Mucosa of descending colon (tissue), 3 donors: ENCODE data around the gene CDK2. TPM values are rescaled to one million over a fixed set of nuclear protein-coding genes. Genes with fewer than 3 reads are reported as not detected.

Experiments used
- ATAC-seq: fragments of 200-7000 bp; cut with Tn5 transposase; one replicate; pipeline ENCODE4 v1.9.1; 2020; ENCODE audit warnings: mild to moderate bottlenecking, moderate library complexity
- DNase-seq, 3 donors: peaks; one replicate each; pipeline ENCODE4 v3.0.0-alpha.2; 2020
- H3K36me3 ChIP-seq: fragments of 200-600 bp; one replicate; pipeline ENCODE4 v1.8.0; 2021; ENCODE audit warnings: low read depth, mild to moderate bottlenecking
- H3K4me1 ChIP-seq: fragments of 200-600 bp; one replicate; pipeline ENCODE4 v1.8.0; 2021; ENCODE audit warnings: low read depth, mild to moderate bottlenecking
- H3K4me3 ChIP-seq: fragments of 200-600 bp; one replicate; pipeline ENCODE4 v1.8.0; 2021; ENCODE audit warnings: mild to moderate bottlenecking
- H3K9me3 ChIP-seq: fragments of 200-600 bp; one replicate; pipeline ENCODE4 v1.8.0; 2021; ENCODE audit warnings: mild to moderate bottlenecking
- intact Hi-C, 2 donors: fragments of 100-400 bp; cut with DNase I in 1 of 2; cut with micrococcal nuclease in 1 of 2; formaldehyde crosslinking; loops; one replicate each; pipeline versions ENCODE4 v1.11.0 to v1.11.1; 2022; cut with DNase I, micrococcal nuclease
- total RNA-seq, 3 donors: library from RNA; stranded (reverse); fragmentation: NEBNext Ultra II Directional in 2 of 3; extraction: Animal tissue kit (Norgen Biotek cat#: 25700) in 2 of 3; gene quantifications; one replicate each; pipeline versions ENCODE4 v1.2.1 to v1.2.4, GENCODE V29; 2021 to 2023
- TF ChIP-seq, protein P1 (sequence below): fragments of 200-600 bp; IDR thresholded peaks from one replicate; pipeline ENCODE4 v1.8.0; 2022; ENCODE audit warnings: antibody characterized with exemption, mild to moderate bottlenecking
- donor health status: DM: no; HTN: no; CAD: no; lungs with moderate emphysema.
- donor health status: DM: no; HTN: no; CAD: no.
- donor health status: DM: no; HTN: yes; CAD: no.

Gene CDK2
- total RNA-seq, 3 donors from 2014 or later = 17.1 to 22.1 (median 20.8) TPM

DNA sequence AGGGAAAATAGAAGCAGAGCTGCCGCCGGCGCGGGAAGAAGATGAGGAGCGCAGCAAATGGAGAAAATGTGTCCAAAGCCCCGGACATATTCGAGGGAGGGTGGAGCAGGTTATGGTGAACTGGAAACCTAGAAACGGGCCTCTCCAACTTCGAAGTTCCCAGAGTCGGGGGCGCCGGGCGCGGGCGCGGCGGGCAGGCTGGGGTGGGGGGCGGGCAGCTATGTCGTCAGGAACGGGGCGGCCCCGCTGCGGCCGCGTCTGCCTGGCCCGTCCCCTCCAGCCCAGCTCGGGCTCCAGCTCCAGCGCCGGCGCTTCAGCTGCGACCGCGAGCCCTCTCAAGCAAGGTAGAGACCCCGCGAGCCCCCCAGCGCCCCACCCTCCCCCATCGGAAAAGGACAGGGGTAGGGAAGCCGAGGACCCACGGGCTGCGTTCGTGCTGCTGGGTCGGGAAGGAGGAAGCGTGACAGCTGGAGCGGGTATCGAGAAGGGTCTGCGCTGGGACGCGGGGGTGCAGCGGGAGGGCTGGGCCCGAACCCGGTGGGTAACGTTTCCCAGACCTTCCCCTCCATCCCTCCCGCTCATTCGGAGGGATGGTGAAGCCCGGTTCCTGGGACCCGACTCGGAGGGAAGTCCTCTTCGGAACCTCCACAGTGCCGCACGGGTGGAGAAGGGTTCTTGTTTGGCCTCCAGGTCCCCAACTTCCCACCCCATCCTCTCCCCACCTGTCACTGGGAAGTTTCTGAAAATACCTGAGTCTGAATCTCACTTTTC is 34.7 kb upstream of the CDK2 start:
- DNase-seq (peak; percentile 73 to 81 (median 81)), ATAC-seq (peak; percentile 39)
- Histone ChIP-seq H3K4me1 (peaks cover 34% of the 10 kb centered on the region), H3K9me3 (no peaks in the 10 kb centered on the region), H3K4me3 (peak overlapping the region; percentile 56), H3K36me3 (no peaks in the 10 kb centered on the region)
- intact Hi-C loops = loop anchor here in 1 of 2 donors (10.0 kb wide), 2 partner anchors 117 to 197 kb away; partner anchors contain the start of genes ORMDL2 and SARNP
- TF ChIP-seq, protein P1, sequence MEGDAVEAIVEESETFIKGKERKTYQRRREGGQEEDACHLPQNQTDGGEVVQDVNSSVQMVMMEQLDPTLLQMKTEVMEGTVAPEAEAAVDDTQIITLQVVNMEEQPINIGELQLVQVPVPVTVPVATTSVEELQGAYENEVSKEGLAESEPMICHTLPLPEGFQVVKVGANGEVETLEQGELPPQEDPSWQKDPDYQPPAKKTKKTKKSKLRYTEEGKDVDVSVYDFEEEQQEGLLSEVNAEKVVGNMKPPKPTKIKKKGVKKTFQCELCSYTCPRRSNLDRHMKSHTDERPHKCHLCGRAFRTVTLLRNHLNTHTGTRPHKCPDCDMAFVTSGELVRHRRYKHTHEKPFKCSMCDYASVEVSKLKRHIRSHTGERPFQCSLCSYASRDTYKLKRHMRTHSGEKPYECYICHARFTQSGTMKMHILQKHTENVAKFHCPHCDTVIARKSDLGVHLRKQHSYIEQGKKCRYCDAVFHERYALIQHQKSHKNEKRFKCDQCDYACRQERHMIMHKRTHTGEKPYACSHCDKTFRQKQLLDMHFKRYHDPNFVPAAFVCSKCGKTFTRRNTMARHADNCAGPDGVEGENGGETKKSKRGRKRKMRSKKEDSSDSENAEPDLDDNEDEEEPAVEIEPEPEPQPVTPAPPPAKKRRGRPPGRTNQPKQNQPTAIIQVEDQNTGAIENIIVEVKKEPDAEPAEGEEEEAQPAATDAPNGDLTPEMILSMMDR = no peak

DNA sequence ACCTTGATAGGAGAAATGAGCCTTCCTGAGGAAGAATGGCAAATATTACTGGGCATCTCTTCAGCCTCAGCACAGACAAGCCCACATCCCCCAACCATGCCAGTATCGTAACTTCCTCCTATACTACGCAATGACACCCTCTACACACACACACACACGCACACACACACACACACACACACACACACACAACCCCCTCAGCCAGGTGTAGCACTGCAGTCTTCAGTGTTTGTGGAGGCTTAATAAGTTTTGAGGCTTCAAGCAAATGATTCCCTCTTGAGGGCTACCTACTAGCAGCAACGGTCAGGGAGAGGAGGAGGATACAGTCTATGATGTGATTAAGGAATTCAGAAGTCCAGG is 34.1 kb upstream of the CDK2 start:
- Histone ChIP-seq H3K4me1 (peaks cover 34% of the 10 kb centered on the region), H3K9me3 (no peaks in the 10 kb centered on the region), H3K36me3 (no peaks in the 10 kb centered on the region), H3K4me3 (peak overlapping the region; percentile 56)
- TF ChIP-seq, protein P1 = no peak
- peak; percentile 25 for ATAC-seq
- intact Hi-C loops = loop anchor here in 1 of 2 donors (10.0 kb wide), 2 partner anchors 118 to 198 kb away; partner anchors contain the start of genes ORMDL2 and SARNP
- peak in 2 of 3 donors; percentile 47 to 58 for DNase-seq

DNA sequence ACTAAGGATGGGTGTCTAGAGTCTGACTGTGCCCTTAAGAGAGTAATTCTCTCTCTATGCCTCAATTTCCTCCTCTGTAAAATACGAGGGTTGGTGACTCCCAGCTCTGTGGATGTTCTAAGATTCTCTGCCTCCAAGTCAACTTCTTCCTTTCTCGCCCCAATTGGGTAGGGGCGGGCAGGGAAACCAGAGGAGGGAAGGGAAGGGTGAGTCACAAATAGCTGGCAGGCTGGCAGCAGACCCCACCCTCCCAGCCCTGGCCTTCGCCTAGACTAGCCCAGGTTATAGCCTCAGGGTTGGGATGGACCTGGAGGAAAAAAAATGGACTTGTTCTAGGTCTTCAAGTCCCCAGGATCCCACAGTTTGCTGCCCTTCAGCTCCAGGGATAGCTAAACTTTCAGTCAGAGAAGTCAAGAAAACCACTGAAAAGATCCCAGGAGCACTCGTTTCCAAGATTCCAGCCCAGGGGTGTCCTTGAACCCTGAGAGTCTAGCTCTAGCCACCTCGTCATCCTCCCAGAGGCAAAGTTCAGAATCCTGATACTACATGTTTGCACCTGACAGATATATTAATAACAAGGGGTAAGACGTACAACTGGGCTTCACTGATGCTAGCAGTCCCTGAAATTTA is 33.3 kb upstream of the CDK2 start:
- ATAC-seq (peak; percentile 38), DNase-seq (peak; percentile 50 to 73 (median 57))
- Histone ChIP-seq H3K36me3 (no peaks in the 10 kb centered on the region), H3K4me3 (no peak overlapping the region), H3K4me1 (peaks cover 34% of the 10 kb centered on the region), H3K9me3 (no peaks in the 10 kb centered on the region)
- TF ChIP-seq, protein P1 = no peak
- intact Hi-C loops = loop anchor here in 1 of 2 donors (10.0 kb wide), 2 partner anchors 118 to 198 kb away; partner anchors contain the start of genes ORMDL2 and SARNP

DNA sequence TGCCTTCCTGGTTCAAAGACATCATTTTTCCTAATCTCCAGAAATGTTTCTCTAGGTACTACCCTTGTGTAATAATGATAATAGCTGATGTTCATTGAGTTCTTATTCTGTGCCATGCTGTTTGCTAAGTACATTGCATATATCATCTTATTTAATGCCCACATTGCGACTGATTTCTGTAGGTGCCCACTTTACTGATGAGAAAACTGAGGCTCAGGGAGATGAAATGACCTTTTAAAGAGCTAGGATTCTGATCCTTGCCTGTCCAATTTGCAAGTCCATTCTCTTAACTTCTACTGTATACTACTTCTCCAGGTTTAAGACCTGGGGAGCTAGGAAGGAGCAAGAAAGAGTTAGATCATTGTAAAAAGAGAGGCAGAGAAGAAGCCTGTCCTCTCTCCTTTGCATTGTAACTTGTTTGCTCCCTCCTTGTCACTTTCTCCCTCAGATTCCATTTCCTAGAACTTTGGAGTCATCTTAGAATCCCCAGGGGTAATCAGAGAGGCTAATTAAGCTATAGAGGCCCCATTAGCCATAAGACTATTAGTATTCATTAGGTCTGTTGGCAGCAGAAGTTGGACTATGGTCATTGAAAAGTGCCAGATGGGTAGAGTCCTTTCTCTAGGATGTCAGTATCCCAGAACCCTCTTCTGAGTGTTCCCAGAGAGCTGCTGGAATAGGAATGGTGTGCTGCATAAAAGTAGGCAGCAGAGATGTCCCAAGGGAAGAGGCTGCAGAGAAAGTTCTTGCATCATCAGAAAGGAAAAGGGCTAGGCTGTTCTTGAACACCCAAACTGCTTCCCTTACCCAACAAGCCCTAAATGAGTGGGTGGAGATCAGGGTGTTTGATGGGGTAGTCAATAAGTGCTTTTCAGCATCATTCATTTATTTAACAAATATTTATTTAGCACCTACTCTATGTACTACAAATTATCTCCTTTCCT is 32.6 kb upstream of the CDK2 start:
- DNase-seq = no peak
- no peaks in the 10 kb centered on the region for H3K36me3 ChIP-seq
- TF ChIP-seq, protein P1 = no peak
- H3K4me3 ChIP-seq = no peak overlapping the region
- no peak for ATAC-seq
- H3K4me1 ChIP-seq = peaks cover 28% of the 10 kb centered on the region
- intact Hi-C loops = loop anchor here in 1 of 2 donors (10.0 kb wide), 2 partner anchors 119 to 199 kb away; partner anchors contain the start of genes ORMDL2 and SARNP
- H3K9me3 ChIP-seq = no peaks in the 10 kb centered on the region

DNA sequence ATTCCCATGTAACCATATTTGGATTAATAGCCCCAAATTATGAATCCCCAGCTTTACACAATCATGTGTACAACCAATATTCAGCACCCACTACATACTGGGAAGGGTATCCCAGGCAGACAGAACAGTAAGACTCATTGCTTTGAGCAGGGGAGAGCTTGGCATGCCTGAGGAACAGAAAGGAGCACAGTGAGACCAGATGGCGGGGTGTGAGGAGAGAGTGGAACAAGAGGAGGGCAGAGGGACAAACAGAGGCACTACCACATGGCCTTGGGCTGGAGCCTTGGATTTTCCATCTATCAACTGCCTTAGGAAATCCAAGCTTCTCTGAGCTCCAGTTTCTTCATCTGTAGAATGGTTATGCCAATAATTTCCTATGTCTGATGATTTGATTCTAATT is 31.9 kb upstream of the CDK2 start:
- ATAC-seq = no peak
- TF ChIP-seq, protein P1 = no peak
- no peaks in the 10 kb centered on the region for H3K36me3 ChIP-seq
- intact Hi-C loops = loop anchor here in 1 of 2 donors (10.0 kb wide), 2 partner anchors 120 to 200 kb away; partner anchors contain the start of genes ORMDL2 and SARNP
- DNase-seq = no peak
- H3K4me1 ChIP-seq = peaks cover 22% of the 10 kb centered on the region
- H3K9me3 ChIP-seq = no peaks in the 10 kb centered on the region
- H3K4me3 ChIP-seq = no peak overlapping the region
